Fibroblast of lung (primary cell): ENCODE results near the gene ZCCHC2. TPM values are rescaled to one million over a fixed set of nuclear protein-coding genes. Genes with fewer than 3 reads are reported as not detected.
A peak's percentile ranks its signal among the peaks of the same experiment; 100 is the strongest.

Experiments
- DNase-seq, 2 donors: peaks; one replicate each; pipeline versions ENCODE4 v3.0.0 to v3.0.0-alpha.2; 2010; ENCODE audit warnings: low read depth in 2 of 2
- H2AFZ ChIP-seq: 2 replicates; pipeline ENCODE4 v1.5.1; 2012; ENCODE audit warnings: low read length, control low read depth, inconsistent platforms
- H3K27ac ChIP-seq: 2 replicates; pipeline ENCODE4 v1.5.1; 2011; ENCODE audit warnings: low read length, control low read depth; ENCODE audit not compliant: insufficient read depth
- H3K27me3 ChIP-seq: 2 replicates; pipeline ENCODE4 v1.5.1; 2011; ENCODE audit warnings: mild to moderate bottlenecking, low read length; ENCODE audit not compliant: control insufficient read depth, insufficient read depth
- H3K36me3 ChIP-seq: 2 replicates; pipeline ENCODE4 v1.5.1; 2011; ENCODE audit warnings: low read length; ENCODE audit not compliant: control insufficient read depth, insufficient read depth
- H3K4me1 ChIP-seq: 2 replicates; pipeline ENCODE4 v1.5.1; 2011; ENCODE audit warnings: low read length; ENCODE audit not compliant: control insufficient read depth, insufficient read depth; ENCODE audit errors: extremely low read depth
- H3K4me2 ChIP-seq: 2 replicates; pipeline ENCODE4 v1.5.1; 2011; ENCODE audit warnings: low read length, control low read depth; ENCODE audit not compliant: insufficient read depth; ENCODE audit errors: extremely low read depth
- H3K4me3 ChIP-seq, 4 experiments: fragments of 200-600 bp in 1 of 4; sonication (generic) in 1 of 4; replicated peaks in 1 of 4; 2 replicates each; pipeline ENCODE4 v1.5.1; 2011 to 2016; ENCODE audit warnings: low read length in 4 of 4, low read depth in 3 of 4, mild to moderate bottlenecking in 3 of 4, control low read depth in 2 of 4, inconsistent platforms in 1 of 4, mixed read lengths in 1 of 4; ENCODE audit not compliant: insufficient read depth in 1 of 4; ENCODE audit errors: control extremely low read depth in 1 of 4
- H3K79me2 ChIP-seq: 2 replicates; pipeline ENCODE4 v1.5.1; 2012; ENCODE audit warnings: mild to moderate bottlenecking, low read length, inconsistent platforms; ENCODE audit not compliant: control insufficient read depth, insufficient read depth
- H3K9ac ChIP-seq: 2 replicates; pipeline ENCODE4 v1.5.1; 2011; ENCODE audit warnings: mild to moderate bottlenecking, low read length, control low read depth; ENCODE audit not compliant: insufficient read depth
- H3K9me3 ChIP-seq: 2 replicates; pipeline ENCODE4 v1.5.1; 2012; ENCODE audit warnings: low read depth, low read length; ENCODE audit not compliant: control insufficient read depth, insufficient read depth
- H4K20me1 ChIP-seq: 2 replicates; pipeline ENCODE4 v1.5.1; 2011; ENCODE audit warnings: low read length; ENCODE audit not compliant: control insufficient read depth, insufficient read depth; ENCODE audit errors: extremely low read depth
- EZH2 ChIP-seq: IDR thresholded peaks from 2 replicates; pipeline ENCODE4 v1.5.1; 2012; ENCODE audit warnings: low read length, control low read depth, mild to moderate bottlenecking; ENCODE audit errors: missing control alignments
- polyA plus RNA-seq, 2 donors: library from polyadenylated mRNA; depleted of rRNA in 1 of 2; stranded (reverse) in 1 of 2; unstranded in 1 of 2; fragments of >200 nt; gene quantifications; 2 replicates each; pipeline ENCODE4 v1.2.1, GENCODE V29; 2011 to 2012; ENCODE audit warnings: missing spikeins in 1 of 2
- total RNA-seq: library from RNA; depleted of rRNA; stranded (reverse); fragments of >200 nt; gene quantifications from 2 replicates; pipeline ENCODE4 v1.2.1, GENCODE V29; 2014
- TF ChIP-seq, protein P1 (sequence below), 2 donors: IDR thresholded peaks in 1 of 2; conservative IDR thresholded peaks in 1 of 2; 1 replicate in 1 of 2; 2 replicates in 1 of 2; pipeline ENCODE4 v1.5.1; 2011 to 2012; ENCODE audit warnings: low read length in 2 of 2, control low read depth in 1 of 2, inconsistent platforms in 1 of 2, low read depth in 1 of 2, mild to moderate bottlenecking in 1 of 2

The ZCCHC2 gene
- total and polyA plus RNA-seq, 2 donors (not counting 1 experiment from before 2014, with no cell fraction given): 5.3 to 10.9 TPM

DNA sequence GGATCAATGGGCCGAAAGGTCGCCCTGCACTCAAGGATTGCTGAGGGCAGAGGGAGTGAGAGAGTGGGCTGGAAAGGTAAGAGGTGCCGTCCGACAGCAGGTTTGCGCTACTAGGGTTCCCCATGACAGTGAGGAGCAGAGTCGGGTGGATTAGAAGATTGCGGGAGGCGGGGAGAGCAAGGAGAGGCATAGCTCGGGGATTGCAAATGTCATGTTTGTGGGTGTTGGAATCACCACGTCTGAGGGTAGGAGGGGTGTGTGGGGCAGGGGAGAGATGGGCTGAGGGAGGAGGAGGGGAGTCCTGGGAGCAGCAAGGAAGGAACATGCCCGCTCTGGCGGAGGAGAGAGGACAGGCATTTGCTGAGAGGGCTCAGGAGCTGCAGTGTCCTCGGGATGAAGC is 81.2 kb downstream of the ZCCHC2 start:
- H3K27ac ChIP-seq: no peak overlapping the region
- H3K27me3 ChIP-seq: peaks cover 31% of the 10 kb centered on the region
- TF ChIP-seq EZH2: peak; percentile 65
- TF ChIP-seq, protein P1, sequence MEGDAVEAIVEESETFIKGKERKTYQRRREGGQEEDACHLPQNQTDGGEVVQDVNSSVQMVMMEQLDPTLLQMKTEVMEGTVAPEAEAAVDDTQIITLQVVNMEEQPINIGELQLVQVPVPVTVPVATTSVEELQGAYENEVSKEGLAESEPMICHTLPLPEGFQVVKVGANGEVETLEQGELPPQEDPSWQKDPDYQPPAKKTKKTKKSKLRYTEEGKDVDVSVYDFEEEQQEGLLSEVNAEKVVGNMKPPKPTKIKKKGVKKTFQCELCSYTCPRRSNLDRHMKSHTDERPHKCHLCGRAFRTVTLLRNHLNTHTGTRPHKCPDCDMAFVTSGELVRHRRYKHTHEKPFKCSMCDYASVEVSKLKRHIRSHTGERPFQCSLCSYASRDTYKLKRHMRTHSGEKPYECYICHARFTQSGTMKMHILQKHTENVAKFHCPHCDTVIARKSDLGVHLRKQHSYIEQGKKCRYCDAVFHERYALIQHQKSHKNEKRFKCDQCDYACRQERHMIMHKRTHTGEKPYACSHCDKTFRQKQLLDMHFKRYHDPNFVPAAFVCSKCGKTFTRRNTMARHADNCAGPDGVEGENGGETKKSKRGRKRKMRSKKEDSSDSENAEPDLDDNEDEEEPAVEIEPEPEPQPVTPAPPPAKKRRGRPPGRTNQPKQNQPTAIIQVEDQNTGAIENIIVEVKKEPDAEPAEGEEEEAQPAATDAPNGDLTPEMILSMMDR (conservative IDR thresholded peaks at IDR 0.05 in 1 of 2, IDR thresholded peaks at IDR 0.05 in 1 of 2; ENCODE audit: low read depth in 1 of 2, low read length in 2 of 2): no peak
- no peak overlapping the region for H3K4me3 ChIP-seq
- no peaks in the 10 kb centered on the region for H3K4me1 ChIP-seq
- H2AFZ ChIP-seq: no peak overlapping the region
- no peak overlapping the region for H3K9ac ChIP-seq
- DNase-seq: no peak
- no peak overlapping the region for H3K4me2 ChIP-seq
- no peaks in the 10 kb centered on the region for H3K79me2 ChIP-seq
- no peaks in the 10 kb centered on the region for H3K9me3 ChIP-seq
- H4K20me1 ChIP-seq: no peaks in the 10 kb centered on the region
- no peaks in the 10 kb centered on the region for H3K36me3 ChIP-seq

DNA sequence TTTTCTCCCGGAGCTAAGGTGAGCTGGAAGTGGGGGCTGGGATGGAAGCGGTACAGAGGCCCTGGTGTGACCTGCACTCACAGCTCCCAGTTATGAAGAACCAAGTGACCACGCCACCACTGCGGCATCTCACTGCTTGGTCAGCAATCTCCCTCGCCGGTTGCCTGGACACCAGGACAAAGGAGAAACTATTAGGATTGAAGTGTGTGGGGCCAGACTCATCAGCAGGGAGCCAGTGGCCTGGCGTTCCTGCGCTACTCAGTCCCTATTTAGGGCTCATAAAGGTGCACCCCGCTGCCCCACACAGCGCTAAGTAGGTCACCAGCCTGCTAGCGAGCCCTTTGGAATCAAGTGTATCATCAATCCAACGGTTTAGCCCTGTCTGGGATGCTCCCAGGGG is 82.9 kb downstream of the ZCCHC2 start:
- peaks cover 28% of the 10 kb centered on the region for H3K27me3 ChIP-seq
- no peaks in the 10 kb centered on the region for H4K20me1 ChIP-seq
- no peaks in the 10 kb centered on the region for H3K9me3 ChIP-seq
- no peaks in the 10 kb centered on the region for H3K4me1 ChIP-seq
- no peak overlapping the region for H3K9ac ChIP-seq
- H3K4me2 ChIP-seq: no peak overlapping the region
- H3K79me2 ChIP-seq: no peaks in the 10 kb centered on the region
- TF ChIP-seq EZH2: no peak
- TF ChIP-seq, protein P1 (conservative IDR thresholded peaks at IDR 0.05 in 1 of 2, IDR thresholded peaks at IDR 0.05 in 1 of 2; ENCODE audit: low read depth in 1 of 2, low read length in 2 of 2): no peak
- no peak overlapping the region for H2AFZ ChIP-seq
- DNase-seq: no peak
- H3K27ac ChIP-seq: no peak overlapping the region
- no peak overlapping the region for H3K4me3 ChIP-seq
- H3K36me3 ChIP-seq: no peaks in the 10 kb centered on the region

DNA sequence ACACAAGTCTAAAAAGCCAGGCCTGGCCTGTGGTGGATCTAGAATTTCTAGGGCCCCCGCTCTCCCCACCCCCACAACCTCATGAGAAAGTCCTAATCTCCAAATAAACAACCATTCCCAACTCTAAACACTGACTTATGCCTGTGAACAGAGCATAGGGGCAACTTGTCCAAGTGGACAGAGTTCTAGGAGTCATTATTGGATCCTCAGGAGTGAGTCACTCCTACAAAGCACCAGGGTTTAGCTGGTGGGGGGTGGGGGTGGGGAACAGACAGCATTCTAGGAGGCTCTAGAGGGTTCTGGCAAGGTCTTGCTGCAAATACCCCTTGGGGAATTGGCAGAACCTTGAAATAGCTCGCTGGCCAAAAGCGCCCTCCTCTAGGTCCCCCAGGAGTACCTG is 83.3 kb downstream of the ZCCHC2 start:
- no peak overlapping the region for H3K4me2 ChIP-seq
- no peaks in the 10 kb centered on the region for H3K9me3 ChIP-seq
- no peaks in the 10 kb centered on the region for H4K20me1 ChIP-seq
- TF ChIP-seq EZH2: no peak
- TF ChIP-seq, protein P1 (conservative IDR thresholded peaks at IDR 0.05 in 1 of 2, IDR thresholded peaks at IDR 0.05 in 1 of 2; ENCODE audit: low read depth in 1 of 2, low read length in 2 of 2): no peak
- no peak overlapping the region for H2AFZ ChIP-seq
- H3K36me3 ChIP-seq: no peaks in the 10 kb centered on the region
- peaks cover 32% of the 10 kb centered on the region for H3K27me3 ChIP-seq
- H3K79me2 ChIP-seq: no peaks in the 10 kb centered on the region
- H3K4me1 ChIP-seq: peaks cover 2% of the 10 kb centered on the region
- no peak overlapping the region for H3K4me3 ChIP-seq
- no peak overlapping the region for H3K9ac ChIP-seq
- peak in 1 of 2 donors; percentile 11 for DNase-seq
- H3K27ac ChIP-seq: no peak overlapping the region
